ENCODE measurements around the gene PMM2.

PMM2 gene

GRCh38 chr16:8877894-8878522 is 80.4 kb downstream of the PMM2 start:
- Histone ChIP-seq H3F3A (ENCODE audit: low read depth) (no peaks in the 10 kb centered on the region), H3K9ac (ENCODE audit: low read depth, low read length, poor library complexity, severe bottlenecking) (no peak overlapping the region), H3K9me3 (ENCODE audit: insufficient read depth, low read depth, low read length) (no peaks in the 10 kb centered on the region), H2AFZ (ENCODE audit: low read length) (no peak overlapping the region), H4K20me1 (ENCODE audit: insufficient read depth, low read length, poor library complexity, severe bottlenecking) (no peaks in the 10 kb centered on the region), H3K4me1 (ENCODE audit: insufficient read depth, low read length, poor library complexity, severe bottlenecking) (no peaks in the 10 kb centered on the region), H3K4me2 (ENCODE audit: low read depth, low read length, poor library complexity, severe bottlenecking) (no peak overlapping the region), H3K9me2 (replicated peaks; ENCODE audit: low read depth, low read length) (no peaks in the 10 kb centered on the region), H3K79me2 (ENCODE audit: insufficient read depth, low read length) (no peaks in the 10 kb centered on the region), H3K4me3 (ENCODE audit: low read length, poor library complexity, severe bottlenecking) (no peak overlapping the region), H3K27me3 (ENCODE audit: insufficient read depth, low read length, poor library complexity, severe bottlenecking) (no peaks in the 10 kb centered on the region), H3K36me3 (ENCODE audit: insufficient read depth, low read length) (no peaks in the 10 kb centered on the region)
- TF ChIP-seq CTCF (conservative IDR thresholded peaks at IDR 0.05; ENCODE audit: low read length), result no peak
- TF ChIP-seq EZH2phosphoT487 (IDR thresholded peaks at IDR 0.05; ENCODE audit: borderline replicate concordance), result no peak

- no peaks in the 10 kb centered on the region for H4K20me1 ChIP-seq (ENCODE audit: insufficient read depth, low read length, poor library complexity, severe bottlenecking)
- no peak overlapping the region for H2AFZ ChIP-seq (ENCODE audit: low read length)
- H3K79me2 ChIP-seq (ENCODE audit: insufficient read depth, low read length), result no peaks in the 10 kb centered on the region
- H3K4me1 ChIP-seq (ENCODE audit: insufficient read depth, low read length, poor library complexity, severe bottlenecking), result no peaks in the 10 kb centered on the region
- no peak overlapping the region for H3K4me2 ChIP-seq (ENCODE audit: low read depth, low read length, poor library complexity, severe bottlenecking)
- H3K9me2 ChIP-seq (replicated peaks; ENCODE audit: low read depth, low read length), result no peaks in the 10 kb centered on the region
- H3F3A ChIP-seq (ENCODE audit: low read depth), result no peaks in the 10 kb centered on the region
- no peak overlapping the region for H3K4me3 ChIP-seq (ENCODE audit: low read length, poor library complexity, severe bottlenecking)
- H3K36me3 ChIP-seq (ENCODE audit: insufficient read depth, low read length), result no peaks in the 10 kb centered on the region
- H3K9ac ChIP-seq (ENCODE audit: low read depth, low read length, poor library complexity, severe bottlenecking), result no peak overlapping the region
- H3K9me3 ChIP-seq (ENCODE audit: insufficient read depth, low read depth, low read length), result no peaks in the 10 kb centered on the region
- TF ChIP-seq CTCF (conservative IDR thresholded peaks at IDR 0.05; ENCODE audit: low read length) (no peak), EZH2phosphoT487 (IDR thresholded peaks at IDR 0.05; ENCODE audit: borderline replicate concordance) (no peak)
- H3K27me3 ChIP-seq (ENCODE audit: insufficient read depth, low read length, poor library complexity, severe bottlenecking), result no peaks in the 10 kb centered on the region
These were observed 80.9 kb downstream of the PMM2 start for GRCh38 chr16:8878523-8878911.

- H2AFZ ChIP-seq (ENCODE audit: low read length), result no peak overlapping the region
- H3K9me2 ChIP-seq (replicated peaks; ENCODE audit: low read depth, low read length), result no peaks in the 10 kb centered on the region
- no peaks in the 10 kb centered on the region for H3F3A ChIP-seq (ENCODE audit: low read depth)
- no peak overlapping the region for H3K4me2 ChIP-seq (ENCODE audit: low read depth, low read length, poor library complexity, severe bottlenecking)
- H3K27me3 ChIP-seq (ENCODE audit: insufficient read depth, low read length, poor library complexity, severe bottlenecking), result no peaks in the 10 kb centered on the region
- H4K20me1 ChIP-seq (ENCODE audit: insufficient read depth, low read length, poor library complexity, severe bottlenecking), result no peaks in the 10 kb centered on the region
- H3K36me3 ChIP-seq (ENCODE audit: insufficient read depth, low read length), result no peaks in the 10 kb centered on the region
- no peaks in the 10 kb centered on the region for H3K4me1 ChIP-seq (ENCODE audit: insufficient read depth, low read length, poor library complexity, severe bottlenecking)
- H3K79me2 ChIP-seq (ENCODE audit: insufficient read depth, low read length), result no peaks in the 10 kb centered on the region
- no peak overlapping the region for H3K9ac ChIP-seq (ENCODE audit: low read depth, low read length, poor library complexity, severe bottlenecking)
- no peak for TF ChIP-seq CTCF (conservative IDR thresholded peaks at IDR 0.05; ENCODE audit: low read length)
- no peak for TF ChIP-seq EZH2phosphoT487 (IDR thresholded peaks at IDR 0.05; ENCODE audit: borderline replicate concordance)
- H3K9me3 ChIP-seq (ENCODE audit: insufficient read depth, low read depth, low read length), result no peaks in the 10 kb centered on the region
- no peak overlapping the region for H3K4me3 ChIP-seq (ENCODE audit: low read length, poor library complexity, severe bottlenecking)
These were observed 83.3 kb downstream of the PMM2 start for GRCh38 chr16:8880839-8881510.

All from Loucy (cell line).